ENCODE data around the gene CUBN.
"Not testable (repeated sequence)": the region's sequence is repeated elsewhere in the genome, so short reads cannot be mapped to it uniquely, and the experiment has no call there.

Gene CUBN

DNA sequence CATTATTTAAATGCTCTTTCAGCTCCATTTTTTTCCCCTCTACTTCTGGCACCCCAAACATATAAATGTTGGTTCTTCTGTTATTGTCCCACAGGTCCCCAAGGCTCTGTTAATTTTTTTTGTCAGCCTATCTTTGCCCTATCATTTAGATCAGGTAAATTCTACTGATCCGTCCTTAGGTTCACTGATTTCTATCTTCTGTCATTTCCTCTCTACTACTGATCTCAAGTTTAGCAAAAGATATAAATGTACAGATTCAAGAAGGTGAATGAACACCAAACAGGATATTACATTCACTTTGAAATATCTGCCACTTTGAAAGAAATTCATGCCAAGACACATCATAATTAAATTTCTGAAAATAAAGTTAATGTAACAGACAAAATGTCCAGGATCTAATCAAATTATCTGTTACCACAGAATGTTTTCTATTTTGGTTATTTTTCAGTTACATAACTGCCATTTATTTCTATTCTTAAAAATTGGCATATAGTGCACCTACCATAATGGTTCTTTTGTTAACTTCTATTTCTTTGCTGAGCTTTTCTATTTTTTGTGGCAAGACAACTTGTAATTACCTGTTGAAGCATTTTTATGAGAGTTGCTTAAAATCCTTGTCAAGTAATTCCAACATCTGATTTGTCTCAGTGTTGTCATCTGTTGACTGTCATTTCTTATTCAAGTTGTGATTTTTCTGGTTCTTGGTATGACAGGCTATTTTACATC lies 12.1 kb upstream of the CUBN start:
- no peak for DNase-seq (ENCODE audit: low read depth in 2 of 3, low spot score in 1 of 3)

- no peak for DNase-seq (ENCODE audit: low read depth in 2 of 3, low spot score in 1 of 3)
These were observed 10.8 kb upstream of the CUBN start for GRCh38 chr10:17140386-17140761.

DNA sequence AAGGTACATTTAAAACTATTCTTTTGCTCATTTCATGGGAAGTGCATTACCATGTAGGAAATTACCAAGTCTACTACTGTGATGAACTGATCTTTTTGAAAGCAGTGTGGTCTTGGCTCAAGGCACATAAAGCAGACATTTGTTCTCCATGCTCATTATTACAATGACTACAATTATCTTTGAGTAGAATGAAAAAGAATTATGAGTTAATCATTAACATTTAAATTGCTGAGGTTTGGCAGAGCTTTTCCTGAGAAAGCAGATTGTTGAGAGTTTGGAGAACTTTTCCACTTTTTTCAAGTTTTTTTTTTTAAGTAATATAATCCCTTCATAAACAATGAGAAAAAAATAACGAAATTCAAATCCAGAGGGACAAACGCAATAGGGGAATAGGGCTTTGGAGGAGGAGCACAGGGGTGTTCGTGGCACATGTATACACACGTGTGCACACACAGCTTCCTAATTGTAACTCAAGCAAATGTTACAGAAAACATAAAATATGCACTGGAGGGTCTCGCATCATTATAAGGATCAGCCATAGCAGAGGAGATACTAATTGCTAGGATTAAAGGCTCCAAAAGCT lies 8.9 kb upstream of the CUBN start:
- no peak for DNase-seq (ENCODE audit: low read depth in 2 of 3, low spot score in 1 of 3)

GRCh38 chr10:17134737-17135260 lies 5.2 kb upstream of the CUBN start:
- DNase-seq (ENCODE audit: low read depth in 2 of 3, low spot score in 1 of 3) = no peak

DNA sequence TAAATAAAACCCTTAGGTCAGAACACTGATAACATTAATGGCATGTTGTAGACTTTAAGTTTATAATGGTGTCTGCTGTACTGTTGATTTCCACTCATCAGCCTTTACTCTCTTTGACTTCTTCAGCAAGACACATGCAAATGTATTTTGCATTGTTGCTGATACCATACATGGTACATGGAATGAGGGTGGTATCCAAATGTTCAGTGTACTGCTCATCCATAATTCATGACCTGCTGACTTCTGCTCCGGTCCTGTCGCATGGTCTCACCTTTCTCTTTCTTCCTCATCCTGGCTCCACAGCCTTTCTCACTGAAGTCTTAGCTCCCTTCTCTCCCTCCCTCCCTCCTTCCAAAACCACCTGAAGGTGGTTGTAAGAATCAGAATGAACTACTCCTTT lies 4.7 kb upstream of the CUBN start:
- no peak for DNase-seq (ENCODE audit: low read depth in 2 of 3, low spot score in 1 of 3)

DNA sequence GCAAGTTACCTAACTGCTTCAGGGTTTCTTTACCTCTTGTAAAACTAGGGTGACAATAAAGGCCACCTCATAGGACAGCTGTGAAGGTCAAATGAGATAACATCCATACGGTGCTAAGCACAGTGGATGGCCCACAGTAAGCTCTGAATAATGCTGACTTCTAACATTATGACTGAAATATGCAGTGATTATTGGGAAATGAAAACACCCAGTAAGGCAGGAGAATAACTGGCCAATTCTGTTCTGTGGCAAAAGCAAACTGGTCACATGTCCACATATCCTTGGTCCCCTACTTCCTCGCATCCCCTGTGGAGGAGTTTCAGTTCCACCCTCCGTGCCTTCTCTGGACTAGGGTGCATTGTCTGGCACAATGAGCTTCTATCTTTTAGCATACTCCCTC lies 1.4 kb downstream of the CUBN start:
- no peak for DNase-seq (ENCODE audit: low read depth in 2 of 3, low spot score in 1 of 3)

GRCh38 chr10:17126327-17126726 lies 3.3 kb downstream of the CUBN start:
- DNase-seq (ENCODE audit: low read depth in 2 of 3, low spot score in 1 of 3) = no peak

- DNase-seq (ENCODE audit: low read depth in 2 of 3, low spot score in 1 of 3) = no peak
These were observed 4.3 kb downstream of the CUBN start for GRCh38 chr10:17125206-17125893.

- DNase-seq (ENCODE audit: low read depth in 2 of 3, low spot score in 1 of 3) = no peak
These were observed 5.7 kb downstream of the CUBN start for GRCh38 chr10:17123961-17124360.

GRCh38 chr10:17122726-17123661 lies 6.6 kb downstream of the CUBN start:
- no peak for DNase-seq (ENCODE audit: low read depth in 2 of 3, low spot score in 1 of 3)

DNA sequence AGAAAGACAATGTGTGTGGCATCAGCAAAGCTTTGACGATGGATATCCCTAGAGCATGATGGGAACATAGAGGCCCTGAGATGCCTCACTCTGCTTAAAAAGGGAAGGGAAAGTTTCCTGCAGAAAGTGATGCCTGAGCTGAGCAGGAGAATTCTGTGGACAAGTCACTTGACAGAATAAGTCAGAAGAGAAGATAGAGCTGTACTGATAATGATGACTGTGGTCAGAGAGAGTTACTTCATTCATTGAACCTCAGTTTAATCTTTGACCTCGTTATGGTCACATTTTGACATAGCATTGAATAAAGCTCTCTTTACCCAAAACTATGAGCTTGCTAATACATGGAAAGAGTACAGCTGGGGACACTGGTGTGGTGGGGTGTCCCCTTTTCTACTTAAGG lies 7.6 kb downstream of the CUBN start:
- no peak for DNase-seq (ENCODE audit: low read depth in 2 of 3, low spot score in 1 of 3)

DNA sequence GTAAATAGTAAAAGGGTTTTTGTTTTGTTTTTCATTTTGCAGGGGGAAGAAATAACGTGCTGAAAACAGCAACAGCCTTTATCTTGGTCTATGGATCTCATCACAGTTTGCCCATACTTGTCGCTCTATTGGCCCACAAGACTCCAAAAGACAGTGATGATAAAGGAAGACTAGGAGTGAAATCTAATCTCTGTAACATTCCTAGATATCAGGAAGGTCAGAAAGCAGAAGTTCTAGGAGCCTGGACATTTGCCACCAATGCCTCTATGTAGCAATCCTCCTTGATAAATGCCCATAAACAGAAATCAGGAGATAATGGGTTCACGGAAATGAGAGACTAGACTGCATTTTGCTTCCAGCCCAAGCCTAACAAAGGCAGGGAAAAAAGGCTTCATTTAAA lies 8.9 kb downstream of the CUBN start:
- DNase-seq (ENCODE audit: low read depth in 2 of 3, low spot score in 1 of 3) = no peak

- DNase-seq (ENCODE audit: low read depth in 2 of 3, low spot score in 1 of 3) = no peak
These were observed 9.8 kb downstream of the CUBN start for GRCh38 chr10:17119845-17120244.

DNA sequence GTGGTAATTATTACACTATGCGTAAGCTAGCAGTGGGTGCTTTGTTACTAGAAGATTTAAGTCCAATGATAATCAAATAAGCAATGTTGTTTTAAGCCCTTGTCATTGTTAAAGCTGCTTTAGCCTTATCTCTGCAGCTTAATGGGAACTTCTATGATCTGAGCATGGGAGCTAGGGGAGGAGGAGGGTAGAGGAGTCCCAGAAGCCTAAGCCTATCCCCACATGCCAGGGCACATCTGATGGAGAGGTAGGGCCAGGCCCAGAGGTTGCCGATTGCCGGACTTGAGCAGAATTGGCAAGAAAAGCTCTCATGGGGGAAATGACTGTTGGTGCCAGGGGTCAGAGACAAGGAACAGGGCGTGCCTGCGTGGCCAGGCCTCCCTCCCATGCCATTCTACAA lies 13.4 kb downstream of the CUBN start:
- no peak for DNase-seq (ENCODE audit: low read depth in 2 of 3, low spot score in 1 of 3)

DNA sequence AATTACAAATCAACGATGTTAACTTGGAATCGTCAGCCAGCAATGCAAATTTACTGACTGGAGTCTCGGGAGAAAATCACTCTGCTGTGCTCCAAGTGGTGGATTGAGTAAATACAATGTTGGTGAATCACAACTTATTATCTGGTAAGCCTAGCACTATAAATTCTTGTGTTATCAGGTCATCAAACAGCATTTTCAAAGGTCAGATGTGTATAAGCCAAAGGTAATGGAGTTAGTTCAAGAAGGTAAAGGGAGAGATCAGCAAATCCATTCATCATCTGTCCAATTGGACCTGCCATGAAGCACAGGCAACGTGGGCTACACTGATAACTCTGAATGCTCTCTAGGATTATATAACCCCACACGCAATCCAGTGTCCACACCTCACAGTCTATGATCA lies 13.9 kb downstream of the CUBN start:
- no peak for DNase-seq (ENCODE audit: low read depth in 2 of 3, low spot score in 1 of 3)

DNA sequence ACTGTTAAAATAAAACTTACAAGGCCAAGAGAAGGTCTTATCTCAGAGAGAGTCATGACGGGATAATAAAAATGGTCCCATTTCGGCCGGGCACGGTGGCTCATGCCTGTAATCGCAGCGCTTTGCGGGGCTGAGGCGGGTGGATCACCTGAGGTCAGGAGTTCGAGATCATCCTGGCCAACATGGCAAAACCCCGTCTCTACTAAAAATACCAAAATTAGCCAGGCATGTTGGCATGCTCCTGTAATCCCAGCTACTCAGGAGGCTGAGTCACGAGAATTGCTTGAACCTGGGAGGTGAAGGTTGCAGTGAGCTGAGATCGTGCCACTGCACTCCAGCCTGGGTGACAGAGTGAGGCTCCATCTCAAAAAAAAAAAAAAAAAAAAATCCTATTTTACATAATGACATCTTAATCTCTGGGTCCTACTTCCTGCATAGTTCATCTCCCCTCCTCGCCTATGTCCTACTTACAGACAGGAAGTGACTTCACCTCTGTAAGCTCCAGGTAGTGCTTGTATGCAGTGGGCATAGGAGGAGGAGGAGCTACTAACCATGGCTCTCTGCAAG lies 14.7 kb downstream of the CUBN start:
- DNase-seq (ENCODE audit: low read depth in 2 of 3, low spot score in 1 of 3) = not testable (repeated sequence)

GRCh38 chr10:17113889-17114540 lies 15.6 kb downstream of the CUBN start:
- DNase-seq (ENCODE audit: low read depth in 2 of 3, low spot score in 1 of 3) = peak in 1 of 3 donors; percentile 1

DNA sequence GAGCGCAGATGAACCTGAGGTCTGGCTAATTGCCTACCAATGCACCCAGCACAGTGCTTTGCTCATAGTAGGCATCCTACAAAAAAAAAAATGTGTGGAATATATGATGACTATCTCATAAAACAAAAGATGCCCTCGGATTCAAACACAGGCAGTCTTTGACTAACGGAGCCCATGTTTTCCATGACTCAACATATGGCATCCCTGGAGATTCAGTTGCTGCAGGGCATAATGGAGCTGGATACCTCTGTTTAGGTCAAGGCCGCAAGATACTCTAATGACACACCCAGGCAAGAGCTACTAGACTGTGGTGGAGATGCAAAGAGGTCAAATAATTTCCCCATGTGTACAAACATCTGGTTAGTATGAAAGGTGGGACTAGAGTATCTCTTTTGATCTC lies 16.3 kb downstream of the CUBN start:
- no peak for DNase-seq (ENCODE audit: low read depth in 2 of 3, low spot score in 1 of 3)

GRCh38 chr10:17112566-17112965 lies 17.0 kb downstream of the CUBN start:
- no peak for DNase-seq (ENCODE audit: low read depth in 2 of 3, low spot score in 1 of 3)

DNA sequence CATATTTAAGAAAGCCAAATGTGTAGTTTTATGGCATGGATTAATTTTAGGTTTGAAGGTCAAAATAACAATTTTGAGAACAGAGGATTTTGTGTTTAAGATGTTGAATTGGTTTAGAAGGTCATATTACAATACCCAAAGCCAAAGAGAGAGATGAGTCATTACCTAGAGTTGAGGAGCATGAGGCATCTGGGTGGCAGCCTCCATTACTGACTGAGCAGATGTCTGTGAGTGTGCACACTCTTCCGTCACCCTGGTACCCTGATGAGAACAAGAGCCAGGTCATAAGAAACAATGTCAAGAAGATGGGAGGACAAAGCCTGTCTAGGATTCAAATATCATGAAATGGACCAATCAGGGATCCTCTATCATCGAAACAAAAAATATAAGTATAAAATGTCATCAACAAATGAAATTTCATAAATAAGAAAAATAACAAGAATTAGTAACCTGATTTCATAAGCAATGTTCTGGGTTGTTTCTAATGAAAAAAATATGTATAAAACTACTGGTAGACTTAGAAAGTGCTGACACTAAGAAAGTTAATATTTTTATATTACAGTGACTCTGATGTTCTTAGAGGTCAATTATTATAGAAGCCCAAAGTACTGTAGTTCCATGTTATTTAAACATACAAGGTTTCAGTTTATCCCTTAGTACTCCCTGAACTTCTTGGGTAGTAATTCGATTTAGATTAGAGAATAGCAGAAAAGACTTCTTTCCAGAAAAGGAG lies 20.0 kb downstream of the CUBN start:
- peak in 1 of 3 donors; percentile 2 for DNase-seq (ENCODE audit: low read depth in 2 of 3, low spot score in 1 of 3)

Data from stimulated activated CD4-positive, alpha-beta T cell treated with anti-CD3 and anti-CD28 coated beads, Interleukin-12 subunit alpha, Interleukin-12 subunit beta, amount 100 ng/mL, for 48 hours (primary cell).